Lower lobe of right lung (tissue), 2 donors: ENCODE measurements around the gene KCNAB3. TPM values are rescaled to one million over a fixed set of nuclear protein-coding genes. Genes with fewer than 3 reads are reported as not detected.

Experiments
- ATAC-seq, 2 donors: fragments of 200-7000 bp; cut with Tn5 transposase; one replicate each; pipeline ENCODE4 v1.9.1; 2020 to 2022; ENCODE audit warnings: mild to moderate bottlenecking in 2 of 2, moderate library complexity in 2 of 2
- DNase-seq: peaks from one replicate; pipeline ENCODE4 v3.0.0-alpha.2; 2020
- H3K27ac ChIP-seq: fragments of 200-600 bp; one replicate; pipeline ENCODE4 v1.8.0; 2022
- H3K27me3 ChIP-seq: fragments of 200-600 bp; one replicate; pipeline ENCODE4 v1.8.0; 2022; ENCODE audit warnings: low read depth
- H3K36me3 ChIP-seq: fragments of 200-600 bp; one replicate; pipeline ENCODE4 v1.8.0; 2022; ENCODE audit warnings: mild to moderate bottlenecking
- H3K4me1 ChIP-seq: fragments of 200-600 bp; one replicate; pipeline ENCODE4 v1.8.0; 2022
- H3K4me3 ChIP-seq: fragments of 200-600 bp; one replicate; pipeline ENCODE4 v1.8.0; 2022; ENCODE audit warnings: mild to moderate bottlenecking
- H3K9me3 ChIP-seq: fragments of 200-600 bp; one replicate; pipeline ENCODE4 v1.8.0; 2022
- intact Hi-C: fragments of 100-400 bp; cut with DNase I; formaldehyde crosslinking; loops from one replicate; pipeline ENCODE4 v1.11.0; 2022
- total RNA-seq: library from RNA; stranded (reverse); fragmentation: NEBNext Ultra II Directional; extraction: Animal tissue kit (Norgen Biotek cat#: 25700); gene quantifications from one replicate; pipeline ENCODE4 v1.2.1, GENCODE V29; 2021
- TF ChIP-seq, protein P1 (sequence below): fragments of 200-600 bp; IDR thresholded peaks from one replicate; pipeline ENCODE4 v1.8.0; 2022; ENCODE audit warnings: antibody characterized with exemption, mild to moderate bottlenecking
- donor health status: DM: no; HTN: yes; CAD: no; lungs with severe emphysema.

The KCNAB3 gene
- total RNA-seq, 1 donor from 2014 or later: 5.2 TPM

DNA sequence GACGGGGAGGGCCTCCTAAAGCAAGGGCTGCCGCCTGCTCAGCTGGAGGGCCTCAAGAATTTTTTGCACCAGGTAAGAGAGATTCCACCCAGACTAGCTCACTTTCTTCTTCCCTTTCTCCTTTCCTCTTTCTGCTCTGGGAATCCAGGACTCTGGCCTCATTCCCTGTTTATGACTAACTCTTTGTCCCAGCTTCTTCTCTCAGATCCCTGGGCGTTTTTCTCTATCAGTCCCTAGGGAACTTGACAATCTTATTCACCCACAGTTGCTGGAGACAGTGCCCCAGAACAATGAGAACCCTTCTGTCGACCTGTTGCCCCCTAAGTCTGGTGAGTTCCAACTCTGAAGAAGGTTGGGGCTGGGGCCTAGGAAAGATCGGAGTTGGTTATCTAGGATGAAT lies 18.0 kb upstream of the KCNAB3 start:
- Histone ChIP-seq H3K27ac (no peak overlapping the region), H3K36me3 (peaks cover 72% of the 10 kb centered on the region), H3K4me3 (no peak overlapping the region), H3K4me1 (no peaks in the 10 kb centered on the region), H3K9me3 (no peaks in the 10 kb centered on the region), H3K27me3 (no peaks in the 10 kb centered on the region)
- ATAC-seq: no peak
- intact Hi-C loops: no loop called here
- DNase-seq: no peak
- TF ChIP-seq, protein P1, sequence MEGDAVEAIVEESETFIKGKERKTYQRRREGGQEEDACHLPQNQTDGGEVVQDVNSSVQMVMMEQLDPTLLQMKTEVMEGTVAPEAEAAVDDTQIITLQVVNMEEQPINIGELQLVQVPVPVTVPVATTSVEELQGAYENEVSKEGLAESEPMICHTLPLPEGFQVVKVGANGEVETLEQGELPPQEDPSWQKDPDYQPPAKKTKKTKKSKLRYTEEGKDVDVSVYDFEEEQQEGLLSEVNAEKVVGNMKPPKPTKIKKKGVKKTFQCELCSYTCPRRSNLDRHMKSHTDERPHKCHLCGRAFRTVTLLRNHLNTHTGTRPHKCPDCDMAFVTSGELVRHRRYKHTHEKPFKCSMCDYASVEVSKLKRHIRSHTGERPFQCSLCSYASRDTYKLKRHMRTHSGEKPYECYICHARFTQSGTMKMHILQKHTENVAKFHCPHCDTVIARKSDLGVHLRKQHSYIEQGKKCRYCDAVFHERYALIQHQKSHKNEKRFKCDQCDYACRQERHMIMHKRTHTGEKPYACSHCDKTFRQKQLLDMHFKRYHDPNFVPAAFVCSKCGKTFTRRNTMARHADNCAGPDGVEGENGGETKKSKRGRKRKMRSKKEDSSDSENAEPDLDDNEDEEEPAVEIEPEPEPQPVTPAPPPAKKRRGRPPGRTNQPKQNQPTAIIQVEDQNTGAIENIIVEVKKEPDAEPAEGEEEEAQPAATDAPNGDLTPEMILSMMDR: no peak

DNA sequence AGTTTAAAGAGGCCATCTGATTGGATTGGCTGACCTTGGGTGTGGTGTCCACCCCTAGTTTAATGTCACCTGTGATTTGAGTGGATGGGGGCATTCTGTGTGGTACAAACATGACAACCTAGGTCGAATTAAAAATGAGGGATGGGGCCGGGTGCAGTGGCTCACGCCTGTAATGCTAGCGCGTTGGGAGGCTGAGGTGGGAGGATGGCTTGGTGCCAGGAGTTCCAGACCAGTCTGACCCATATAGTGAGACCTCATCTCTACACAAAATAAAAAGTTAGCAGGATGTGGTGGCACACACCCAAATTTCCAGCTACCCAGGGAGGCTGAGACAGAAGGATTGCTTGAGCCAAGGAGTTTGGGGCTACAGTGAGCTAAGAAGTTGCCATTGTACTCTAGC lies 16.8 kb upstream of the KCNAB3 start:
- peaks cover 82% of the 10 kb centered on the region for H3K36me3 ChIP-seq

DNA sequence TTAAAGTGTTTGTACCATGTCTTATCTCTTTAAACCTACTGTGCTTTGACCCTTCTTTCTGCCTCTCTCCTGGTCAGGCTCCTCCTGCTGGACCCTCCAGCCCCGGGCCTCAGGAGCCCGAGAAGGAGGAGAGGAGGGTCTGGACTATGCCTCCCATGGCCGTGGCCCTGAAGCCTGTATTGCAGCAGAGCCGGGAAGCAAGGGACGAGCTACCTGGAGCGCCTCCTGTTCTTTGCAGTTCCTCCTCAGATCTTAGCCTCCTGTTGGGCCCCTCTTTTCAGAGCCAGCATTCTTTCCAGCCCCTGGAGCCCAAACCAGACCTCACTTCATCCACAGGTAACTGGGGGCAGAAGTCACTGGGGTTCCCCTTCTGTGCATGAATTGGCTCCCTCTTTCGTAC lies 16.0 kb upstream of the KCNAB3 start:
- no peaks in the 10 kb centered on the region for H3K9me3 ChIP-seq
- no peak overlapping the region for H3K27ac ChIP-seq
- TF ChIP-seq, protein P1: no peak
- no peaks in the 10 kb centered on the region for H3K27me3 ChIP-seq
- H3K4me3 ChIP-seq: no peak overlapping the region
- no peaks in the 10 kb centered on the region for H3K4me1 ChIP-seq
- no peak for ATAC-seq
- DNase-seq: no peak
- peaks cover 90% of the 10 kb centered on the region for H3K36me3 ChIP-seq
- intact Hi-C loops: no loop called here

More for the DNA sequence above, 16.8 kb upstream of the KCNAB3 start:
- TF ChIP-seq, protein P1: no peak
- intact Hi-C loops: no loop called here
- no peaks in the 10 kb centered on the region for H3K4me1 ChIP-seq
- DNase-seq (no peak), ATAC-seq (no peak)
- H3K27ac ChIP-seq: no peak overlapping the region
- H3K27me3 ChIP-seq: no peaks in the 10 kb centered on the region
- H3K9me3 ChIP-seq: no peaks in the 10 kb centered on the region
- H3K4me3 ChIP-seq: no peak overlapping the region

DNA sequence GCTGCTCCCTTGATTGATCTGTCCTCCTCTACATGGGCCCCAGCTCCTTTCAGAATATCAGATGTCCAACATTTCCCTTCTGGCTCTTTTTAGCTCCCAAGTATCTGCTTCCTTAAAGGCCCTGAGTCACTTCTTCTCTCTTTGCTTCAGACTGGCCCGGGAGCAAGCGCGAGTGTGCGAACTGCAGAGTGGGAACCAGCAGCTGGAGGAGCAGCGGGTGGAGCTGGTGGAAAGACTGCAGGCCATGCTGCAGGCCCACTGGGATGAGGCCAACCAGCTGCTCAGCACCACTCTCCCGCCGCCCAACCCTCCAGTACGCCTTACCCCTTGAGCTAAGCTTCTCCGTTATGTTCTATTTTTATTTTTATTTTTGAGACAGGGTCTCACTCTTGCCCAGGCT lies 14.7 kb upstream of the KCNAB3 start:
- intact Hi-C loops: no loop called here
- DNase-seq: no peak
- no peak overlapping the region for H3K4me3 ChIP-seq
- H3K4me1 ChIP-seq: no peaks in the 10 kb centered on the region
- no peak for ATAC-seq
- H3K27me3 ChIP-seq: no peaks in the 10 kb centered on the region
- H3K36me3 ChIP-seq: peaks cover 96% of the 10 kb centered on the region
- H3K9me3 ChIP-seq: no peaks in the 10 kb centered on the region
- TF ChIP-seq, protein P1: no peak
- H3K27ac ChIP-seq: no peak overlapping the region

GRCh38 chr17:7943291-7943690 lies 13.6 kb upstream of the KCNAB3 start:
- no peaks in the 10 kb centered on the region for H3K4me1 ChIP-seq
- DNase-seq (no peak), ATAC-seq (no peak)
- no peak overlapping the region for H3K4me3 ChIP-seq
- peaks cover 96% of the 10 kb centered on the region for H3K36me3 ChIP-seq
- intact Hi-C loops: no loop called here
- TF ChIP-seq, protein P1: no peak
- H3K9me3 ChIP-seq: no peaks in the 10 kb centered on the region
- no peaks in the 10 kb centered on the region for H3K27me3 ChIP-seq
- H3K27ac ChIP-seq: no peak overlapping the region

GRCh38 chr17:7940743-7941142 lies 11.1 kb upstream of the KCNAB3 start:
- Histone ChIP-seq H3K36me3 (peaks cover 96% of the 10 kb centered on the region), H3K27ac (no peak overlapping the region), H3K9me3 (no peaks in the 10 kb centered on the region), H3K4me1 (no peaks in the 10 kb centered on the region), H3K4me3 (no peak overlapping the region), H3K27me3 (no peaks in the 10 kb centered on the region)
- no peak for DNase-seq
- no peak for ATAC-seq
- intact Hi-C loops: no loop called here
- TF ChIP-seq, protein P1: no peak
